HEK293T (cell line): ENCODE results near the gene CAPN13.

Source experiments
- CTCF ChIA-PET: fragments of 350-600 bp; formaldehyde crosslinking; extraction: SDS; loops from one replicate; lab custom pipeline; 2021; ENCODE audit warnings: antibody characterized with exemption, inconsistent platforms; lab: Yijun Ruan, JAX
- POLR2A ChIA-PET: fragments of 350-600 bp; formaldehyde crosslinking; extraction: SDS; loops from one replicate; lab custom pipeline; 2020; ENCODE audit warnings: antibody characterized with exemption, inconsistent platforms; lab: Yijun Ruan, JAX
- DNase-seq: peaks from one replicate; pipeline ENCODE4 v3.0.0; 2012; ENCODE audit warnings: mixed read lengths; ENCODE audit errors: extremely low spot score
- ARNT ChIP-seq: fragments of 450-650 bp; IDR thresholded peaks from 2 replicates; pipeline ENCODE4 v1.6.1; 2017; ENCODE audit warnings: mild to moderate bottlenecking
- BHLHE40 ChIP-seq: fragments of 450-650 bp; IDR thresholded peaks from 2 replicates; pipeline ENCODE4 v1.6.1; 2016; ENCODE audit warnings: mild to moderate bottlenecking, moderate library complexity, borderline replicate concordance
- CTBP1 ChIP-seq: fragments of 450-650 bp; IDR thresholded peaks from 2 replicates; pipeline ENCODE4 v1.6.1; 2016; ENCODE audit warnings: borderline replicate concordance
- ELF4 ChIP-seq: fragments of 450-650 bp; IDR thresholded peaks from 2 replicates; pipeline ENCODE4 v1.6.1; 2017; ENCODE audit warnings: antibody characterized with exemption
- FOXA1 ChIP-seq: fragments of 450-650 bp; IDR thresholded peaks from 2 replicates; pipeline ENCODE4 v1.6.1; 2016; ENCODE audit warnings: mild to moderate bottlenecking
- FOXK2 ChIP-seq: fragments of 450-650 bp; IDR thresholded peaks from 2 replicates; pipeline ENCODE4 v1.6.1; 2016; ENCODE audit warnings: mild to moderate bottlenecking
- FOXM1 ChIP-seq: fragments of 450-650 bp; IDR thresholded peaks from 2 replicates; pipeline ENCODE4 v1.6.1; 2017; ENCODE audit warnings: mild to moderate bottlenecking, borderline replicate concordance
- HDGF ChIP-seq: fragments of 450-650 bp; IDR thresholded peaks from 2 replicates; pipeline ENCODE4 v1.6.1; 2017; ENCODE audit warnings: antibody characterized with exemption, borderline replicate concordance
- L3MBTL2 ChIP-seq: fragments of 450-650 bp; conservative IDR thresholded peaks from 2 replicates; pipeline ENCODE4 v1.6.1; 2016; ENCODE audit warnings: mild to moderate bottlenecking
- LEF1 ChIP-seq: fragments of 450-650 bp; IDR thresholded peaks from 2 replicates; pipeline ENCODE4 v1.6.1; 2017; ENCODE audit warnings: mild to moderate bottlenecking, borderline replicate concordance
- NFRKB ChIP-seq: fragments of 450-650 bp; IDR thresholded peaks from 2 replicates; pipeline ENCODE4 v1.6.1; 2016; ENCODE audit warnings: mild to moderate bottlenecking, moderate library complexity
- PKNOX1 ChIP-seq: fragments of 450-650 bp; IDR thresholded peaks from 2 replicates; pipeline ENCODE4 v1.6.1; 2016
- SP1 ChIP-seq: fragments of 450-650 bp; IDR thresholded peaks from 2 replicates; pipeline ENCODE4 v1.6.1; 2017
- SUZ12 ChIP-seq: fragments of 450-650 bp; IDR thresholded peaks from 2 replicates; pipeline ENCODE4 v1.6.1; 2016; ENCODE audit warnings: mild to moderate bottlenecking
- TARDBP ChIP-seq: fragments of 450-650 bp; IDR thresholded peaks from 2 replicates; pipeline ENCODE4 v1.6.1; 2016
- ZNF384 ChIP-seq: fragments of 450-650 bp; IDR thresholded peaks from 2 replicates; pipeline ENCODE4 v1.6.1; 2016

The CAPN13 gene

GRCh38 chr2:30801821-30802455 is 5.3 kb downstream of the CAPN13 start:
- CTCF ChIA-PET: no interaction called here

GRCh38 chr2:30800159-30800558 is 7.1 kb downstream of the CAPN13 start:
- DNase-seq: no peak
- POLR2A ChIA-PET: no interaction called here
- TF ChIP-seq CTBP1: no peak
- TF ChIP-seq ARNT: no peak
- no peak for TF ChIP-seq PKNOX1
- no peak for TF ChIP-seq FOXM1
- TF ChIP-seq SP1: no peak
- no peak for TF ChIP-seq NFRKB
- TF ChIP-seq ELF4: no peak
- TF ChIP-seq HDGF: no peak
- no peak for TF ChIP-seq FOXK2
- TF ChIP-seq BHLHE40: no peak
- no peak for TF ChIP-seq L3MBTL2
- TF ChIP-seq SUZ12: no peak
- CTCF ChIA-PET: no interaction called here

More at GRCh38 chr2:30801821-30802455, 5.3 kb downstream of the CAPN13 start:
- POLR2A ChIA-PET: no interaction called here
- no peak for TF ChIP-seq ZNF384
- TF ChIP-seq TARDBP: no peak
- no peak for TF ChIP-seq SUZ12
- no peak for DNase-seq

GRCh38 chr2:30799366-30799765 is 7.9 kb downstream of the CAPN13 start:
- no peak for TF ChIP-seq SUZ12
- TF ChIP-seq TARDBP: no peak
- no peak for TF ChIP-seq ZNF384
- no peak for TF ChIP-seq ELF4
- TF ChIP-seq LEF1: no peak
- no peak for TF ChIP-seq ARNT
- no peak for TF ChIP-seq L3MBTL2
- TF ChIP-seq NFRKB: no peak
- no peak for TF ChIP-seq HDGF
- no peak for DNase-seq
- ChIA-PET CTCF (no interaction called here), POLR2A (no interaction called here)

- ChIA-PET CTCF (no interaction called here), POLR2A (no interaction called here)
- no peak for DNase-seq
- TF ChIP-seq ZNF384: no peak
- no peak for TF ChIP-seq FOXK2
- no peak for TF ChIP-seq FOXM1
Measured at GRCh38 chr2:30798536-30798991, 8.7 kb downstream of the CAPN13 start.

- TF ChIP-seq SUZ12 (no peak), L3MBTL2 (no peak), ARNT (no peak), CTBP1 (no peak), TARDBP (no peak), NFRKB (no peak), SP1 (no peak), ZNF384 (no peak), HDGF (no peak), FOXM1 (no peak), PKNOX1 (no peak), BHLHE40 (no peak), LEF1 (no peak), FOXK2 (no peak), ELF4 (no peak), FOXA1 (no peak)
- ChIA-PET CTCF (interaction anchor here (1.0 kb wide), 1 partner anchor 11 kb away, joined by 4 read pairs; no protein-coding TSS in a partner anchor), POLR2A (no interaction called here)
- no peak for DNase-seq
Measured at GRCh38 chr2:30797381-30798015, 9.7 kb downstream of the CAPN13 start.

- POLR2A ChIA-PET: no interaction called here
- CTCF ChIA-PET: interaction anchor here (1.0 kb wide), 1 partner anchor 11 kb away, joined by 4 read pairs; no protein-coding TSS in a partner anchor
- no peak for DNase-seq
- TF ChIP-seq BHLHE40: no peak
- TF ChIP-seq L3MBTL2: no peak
- TF ChIP-seq LEF1: no peak
- TF ChIP-seq TARDBP: no peak
- no peak for TF ChIP-seq ZNF384
- TF ChIP-seq NFRKB: no peak
- TF ChIP-seq ARNT: no peak
- TF ChIP-seq FOXA1: no peak
Measured at GRCh38 chr2:30796699-30797098, 10.5 kb downstream of the CAPN13 start.

GRCh38 chr2:30792521-30792920 is 14.7 kb downstream of the CAPN13 start:
- no peak for TF ChIP-seq ARNT
- TF ChIP-seq NFRKB: no peak
- TF ChIP-seq FOXM1: no peak
- no peak for TF ChIP-seq FOXA1
- no peak for TF ChIP-seq LEF1
- TF ChIP-seq SP1: no peak
- TF ChIP-seq ELF4: no peak
- TF ChIP-seq ZNF384: no peak
- TF ChIP-seq PKNOX1: no peak
- TF ChIP-seq FOXK2: no peak
- TF ChIP-seq TARDBP: no peak
- no peak for TF ChIP-seq HDGF
- no peak for TF ChIP-seq CTBP1
- POLR2A ChIA-PET: no interaction called here
- DNase-seq: no peak
- CTCF ChIA-PET: no interaction called here
